ENCODE results near the gene PPP1R14C.

Gene PPP1R14C

DNA sequence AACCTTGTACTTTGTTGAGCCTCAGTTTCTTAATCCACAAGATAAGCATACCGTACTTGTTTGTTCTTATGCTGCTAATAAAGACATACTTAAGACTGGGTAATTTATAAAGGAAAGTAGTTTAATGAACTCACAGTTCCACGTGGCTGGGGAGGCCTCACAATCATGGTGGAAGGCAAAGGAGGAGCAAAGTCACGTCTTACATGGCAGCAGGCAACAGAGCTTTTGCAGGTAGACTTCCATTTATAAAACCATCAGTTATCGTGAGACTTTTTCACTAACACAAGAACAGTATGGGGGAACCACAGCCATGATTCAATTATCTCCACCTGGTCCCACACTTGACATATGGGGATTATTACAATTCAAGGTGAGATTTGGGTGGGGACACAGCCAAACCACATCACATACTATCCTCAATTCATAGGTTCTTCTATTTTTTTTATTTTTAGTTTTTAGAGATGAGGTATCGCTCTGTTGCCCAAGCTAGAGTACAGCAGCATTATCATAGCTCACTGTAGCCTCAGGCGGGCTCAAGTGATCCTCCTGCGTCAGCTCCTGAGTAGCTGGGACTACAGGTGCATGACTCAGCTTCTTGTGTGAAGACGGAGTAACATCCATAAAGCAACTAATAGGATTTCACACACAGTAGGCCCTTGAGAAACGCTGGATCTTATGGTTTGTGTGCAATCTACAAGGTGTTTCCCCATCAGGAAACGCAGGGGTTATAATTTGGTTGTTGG is 149.3 kb downstream of the PPP1R14C start:
- in situ Hi-C loops (cut with HindIII; ENCODE audit: low sequenced_read_pairs), result no loop called here
- TF ChIP-seq, protein P1, sequence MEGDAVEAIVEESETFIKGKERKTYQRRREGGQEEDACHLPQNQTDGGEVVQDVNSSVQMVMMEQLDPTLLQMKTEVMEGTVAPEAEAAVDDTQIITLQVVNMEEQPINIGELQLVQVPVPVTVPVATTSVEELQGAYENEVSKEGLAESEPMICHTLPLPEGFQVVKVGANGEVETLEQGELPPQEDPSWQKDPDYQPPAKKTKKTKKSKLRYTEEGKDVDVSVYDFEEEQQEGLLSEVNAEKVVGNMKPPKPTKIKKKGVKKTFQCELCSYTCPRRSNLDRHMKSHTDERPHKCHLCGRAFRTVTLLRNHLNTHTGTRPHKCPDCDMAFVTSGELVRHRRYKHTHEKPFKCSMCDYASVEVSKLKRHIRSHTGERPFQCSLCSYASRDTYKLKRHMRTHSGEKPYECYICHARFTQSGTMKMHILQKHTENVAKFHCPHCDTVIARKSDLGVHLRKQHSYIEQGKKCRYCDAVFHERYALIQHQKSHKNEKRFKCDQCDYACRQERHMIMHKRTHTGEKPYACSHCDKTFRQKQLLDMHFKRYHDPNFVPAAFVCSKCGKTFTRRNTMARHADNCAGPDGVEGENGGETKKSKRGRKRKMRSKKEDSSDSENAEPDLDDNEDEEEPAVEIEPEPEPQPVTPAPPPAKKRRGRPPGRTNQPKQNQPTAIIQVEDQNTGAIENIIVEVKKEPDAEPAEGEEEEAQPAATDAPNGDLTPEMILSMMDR (IDR thresholded peaks at IDR 0.05; ENCODE audit: low read depth, low read length, missing control alignments), result no peak
- no peak for DNase-seq (ENCODE audit: low read depth)
- no peak overlapping the region for H3K4me3 ChIP-seq (ENCODE audit: low read depth, low read length)

DNA sequence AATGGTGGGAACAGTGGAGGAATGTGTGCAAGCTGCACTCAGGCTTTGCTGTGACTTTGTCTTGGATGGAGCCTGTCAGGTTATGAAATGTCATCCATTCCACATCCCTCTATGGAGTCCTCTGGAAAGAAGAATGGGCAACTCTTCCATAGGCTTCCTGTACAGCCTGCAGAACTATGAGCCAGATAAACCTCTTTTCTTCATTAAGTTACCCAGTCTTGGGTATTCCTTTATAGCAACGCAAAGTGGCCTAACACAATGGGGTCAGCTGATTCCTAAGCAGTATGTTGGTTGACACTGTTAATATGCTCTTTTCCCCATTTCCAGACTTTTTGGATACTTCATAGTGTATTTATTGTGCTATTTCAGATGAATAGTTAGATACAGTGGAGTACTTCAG is 150.2 kb downstream of the PPP1R14C start:
- no peak overlapping the region for H3K4me3 ChIP-seq (ENCODE audit: low read depth, low read length)
- DNase-seq (ENCODE audit: low read depth), result no peak
- TF ChIP-seq, protein P1 (IDR thresholded peaks at IDR 0.05; ENCODE audit: low read depth, low read length, missing control alignments), result no peak
- in situ Hi-C loops (cut with HindIII; ENCODE audit: low sequenced_read_pairs), result no loop called here

DNA sequence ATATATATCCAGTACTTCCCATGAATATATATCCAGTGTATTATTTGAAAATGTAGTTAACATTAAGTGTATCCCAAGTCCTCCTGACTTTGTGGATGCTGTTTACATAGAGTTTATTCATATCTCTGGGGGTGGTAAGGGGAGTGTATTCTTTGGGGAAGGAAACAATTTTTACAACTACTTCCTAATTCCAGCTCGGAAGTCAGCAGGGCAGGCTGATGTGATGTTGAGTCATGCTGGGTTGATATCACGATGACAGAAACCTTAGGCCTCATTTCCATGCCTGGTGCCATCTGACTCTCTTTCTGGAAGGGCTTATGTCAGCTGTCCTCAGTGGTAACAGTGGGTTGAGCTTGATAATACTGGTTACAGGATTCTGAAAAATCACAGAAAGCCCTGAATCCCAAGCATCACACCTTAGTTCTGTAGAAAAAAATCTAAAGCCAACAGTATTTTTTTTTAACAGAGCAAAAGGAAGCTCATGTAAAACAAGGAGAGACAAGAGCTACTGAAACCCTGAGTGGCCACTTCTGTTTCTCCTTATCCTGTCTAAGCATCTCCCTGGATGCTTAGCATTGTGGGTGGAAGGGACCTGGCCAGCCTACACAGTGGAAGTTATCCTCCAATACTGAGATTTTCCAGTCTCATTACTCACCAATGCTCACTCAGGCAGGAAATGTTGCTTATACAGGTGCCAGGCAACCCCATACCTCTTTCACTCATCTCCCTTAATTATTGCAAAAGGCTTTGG is 150.8 kb downstream of the PPP1R14C start:
- in situ Hi-C loops (cut with HindIII; ENCODE audit: low sequenced_read_pairs), result no loop called here
- DNase-seq (ENCODE audit: low read depth), result no peak
- no peak overlapping the region for H3K4me3 ChIP-seq (ENCODE audit: low read depth, low read length)
- TF ChIP-seq, protein P1 (IDR thresholded peaks at IDR 0.05; ENCODE audit: low read depth, low read length, missing control alignments), result no peak

- H3K4me3 ChIP-seq (ENCODE audit: low read depth, low read length), result no peak overlapping the region
- in situ Hi-C loops (cut with HindIII; ENCODE audit: low sequenced_read_pairs), result no loop called here
- TF ChIP-seq, protein P1 (IDR thresholded peaks at IDR 0.05; ENCODE audit: low read depth, low read length, missing control alignments), result no peak
- no peak for DNase-seq (ENCODE audit: low read depth)
Observed at GRCh38 chr6:150296890-150297289, 154.0 kb downstream of the PPP1R14C start.

- H3K4me3 ChIP-seq (ENCODE audit: low read depth, low read length), result no peak overlapping the region
- DNase-seq (ENCODE audit: low read depth), result peak; percentile 36
- TF ChIP-seq, protein P1 (IDR thresholded peaks at IDR 0.05; ENCODE audit: low read depth, low read length, missing control alignments), result no peak
- in situ Hi-C loops (cut with HindIII; ENCODE audit: low sequenced_read_pairs), result no loop called here
Observed at GRCh38 chr6:150297327-150298029, 154.6 kb downstream of the PPP1R14C start.

GRCh38 chr6:150298030-150298380 is 155.2 kb downstream of the PPP1R14C start:
- TF ChIP-seq, protein P1 (IDR thresholded peaks at IDR 0.05; ENCODE audit: low read depth, low read length, missing control alignments), result no peak
- DNase-seq (ENCODE audit: low read depth), result no peak
- in situ Hi-C loops (cut with HindIII; ENCODE audit: low sequenced_read_pairs), result no loop called here
- H3K4me3 ChIP-seq (ENCODE audit: low read depth, low read length), result no peak overlapping the region

All from astrocyte of the cerebellum (primary cell).